K562 (cell line): ENCODE results near the gene CLCN6. TPM values are rescaled to one million over a fixed set of nuclear protein-coding genes. Genes with fewer than 3 reads are reported as not detected.

Source experiments
- CBX3 ChIP-seq, 2 experiments: IDR thresholded peaks; 1 replicate in 1 of 2; 2 replicates in 1 of 2; pipeline ENCODE4 v1.6.1; 2012; ENCODE audit warnings: inconsistent platforms in 2 of 2, low read length in 2 of 2, borderline replicate concordance in 1 of 2, control low read depth in 1 of 2
- HLTF ChIP-seq: fragments of 450-650 bp; IDR thresholded peaks from 2 replicates; pipeline ENCODE4 v1.6.1; 2016
- NFIC ChIP-seq: fragments of 450-650 bp; IDR thresholded peaks from 2 replicates; pipeline ENCODE4 v1.6.1; 2017; ENCODE audit warnings: mild to moderate bottlenecking, inconsistent platforms
- NRF1 ChIP-seq, 2 experiments: fragments of 450-650 bp; IDR thresholded peaks in 1 of 2; conservative IDR thresholded peaks in 1 of 2; 2 replicates each; pipeline ENCODE4 v1.6.1; 2014; ENCODE audit warnings: mild to moderate bottlenecking in 2 of 2
- RAD21 ChIP-seq, 2 experiments: fragments of 250-450 bp in 1 of 2; fragments of 450-650 bp in 1 of 2; sonication (Bioruptor Pico) in 1 of 2; formaldehyde crosslinking in 1 of 2; IDR thresholded peaks in 1 of 2; conservative IDR thresholded peaks in 1 of 2; 2 replicates each; pipeline versions ENCODE4 v1.4.0 to v1.8.0; 2020 to 2022; ENCODE audit warnings: mild to moderate bottlenecking in 2 of 2, moderate library complexity in 1 of 2
- SIRT6 ChIP-seq: IDR thresholded peaks from one replicate; pipeline ENCODE4 v1.6.1; 2012; ENCODE audit warnings: low read depth, mild to moderate bottlenecking, control low read depth, inconsistent platforms, low read length, moderate library complexity
- SMARCA4 ChIP-seq: fragments of 450-650 bp; IDR thresholded peaks from 2 replicates; pipeline ENCODE4 v1.6.1; 2016
- SMARCA5 ChIP-seq: fragments of 450-650 bp; IDR thresholded peaks from 2 replicates; pipeline ENCODE4 v1.6.1; 2016
- STAT5A ChIP-seq: IDR thresholded peaks from 2 replicates; pipeline ENCODE4 v1.6.1; 2012; ENCODE audit warnings: low read length, inconsistent platforms, borderline replicate concordance
- polyA plus RNA-seq, 8 experiments: library from polyadenylated mRNA; depleted of rRNA in 4 of 8; stranded (reverse) in 5 of 8; unstranded in 3 of 8; fragments of >200 nt; fragmentation: Nextera tagmentation in 2 of 8; fragmentation: Illumina TruSeq in 1 of 8; extraction: Ambion mirVana in 2 of 8; extraction: Trizol in 1 of 8; gene quantifications; 2 replicates each; pipeline versions ENCODE4 v1.2.1 to v1.2.3, GENCODE V29; 2011 to 2014; ENCODE audit warnings: inconsistent platforms in 1 of 8, missing spikeins in 1 of 8
- total RNA-seq, 7 experiments: library from RNA; depleted of rRNA in 6 of 7; stranded (reverse); fragments of >200 nt in 6 of 7; fragmentation: Illumina TruSeq in 2 of 7; extraction: Trizol in 2 of 7; gene quantifications; 2 replicates each; pipeline versions ENCODE4 v1.2.1 to v1.2.3, GENCODE V29; 2011 to 2021; ENCODE audit warnings: low replicate concordance in 1 of 7
- TF ChIP-seq, protein P1 (sequence below): fragments of 450-650 bp; IDR thresholded peaks from 2 replicates; pipeline ENCODE4 v1.6.1; 2017; ENCODE audit warnings: antibody characterized with exemption, mild to moderate bottlenecking
- TF ChIP-seq, protein P2 (sequence below), 2 experiments: fragments of 450-650 bp; IDR thresholded peaks; 2 replicates each; pipeline ENCODE4 v1.6.1; 2016

Gene CLCN6
- total and polyA plus RNA-seq, 9 of the 15 experiments (the other 6 are each of a cell fraction or from before 2014, with no cell fraction given), result 2.0 to 21.8 (median 13.6) TPM

DNA sequence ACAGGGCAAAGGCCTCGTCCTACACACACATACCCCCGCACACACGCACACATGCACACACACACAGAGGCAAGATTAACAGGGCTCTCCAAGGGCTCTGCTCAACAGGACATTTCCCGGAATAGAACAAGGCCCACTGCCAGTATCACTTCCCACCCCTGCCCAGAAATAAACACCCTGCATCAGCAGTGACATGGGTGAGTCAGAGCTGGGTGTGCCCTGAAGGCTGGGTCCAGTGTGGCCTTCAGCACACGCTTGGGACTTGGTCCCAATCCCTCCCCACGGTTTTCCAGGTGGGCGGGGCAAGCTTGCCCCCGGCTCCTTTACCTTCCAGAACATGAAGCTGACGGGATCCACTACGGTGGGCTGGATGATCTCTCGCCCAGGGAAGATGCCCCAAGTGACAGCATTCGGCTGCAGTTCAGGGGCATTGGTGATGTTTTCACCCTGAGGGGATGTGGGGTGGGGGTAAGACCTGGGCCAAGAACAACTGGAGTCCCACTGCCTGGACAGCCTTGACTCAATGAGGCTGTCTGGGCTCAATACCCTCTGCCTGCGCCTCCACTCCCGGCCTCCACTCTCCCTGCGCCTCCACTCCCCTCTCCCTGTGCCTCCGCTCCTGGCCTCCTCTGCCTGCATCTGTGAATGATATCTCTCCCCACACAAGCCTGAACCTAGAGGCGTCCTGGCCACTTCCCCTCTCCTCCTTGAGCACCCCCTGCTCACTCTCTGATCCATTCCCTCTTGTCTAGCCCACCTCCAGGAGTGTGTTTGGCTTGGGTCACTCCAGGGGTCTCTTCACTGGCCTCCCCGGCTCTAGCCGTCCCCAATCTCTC, 14.9 kb upstream of the CLCN6 start (continued):
- TF ChIP-seq, protein P1, sequence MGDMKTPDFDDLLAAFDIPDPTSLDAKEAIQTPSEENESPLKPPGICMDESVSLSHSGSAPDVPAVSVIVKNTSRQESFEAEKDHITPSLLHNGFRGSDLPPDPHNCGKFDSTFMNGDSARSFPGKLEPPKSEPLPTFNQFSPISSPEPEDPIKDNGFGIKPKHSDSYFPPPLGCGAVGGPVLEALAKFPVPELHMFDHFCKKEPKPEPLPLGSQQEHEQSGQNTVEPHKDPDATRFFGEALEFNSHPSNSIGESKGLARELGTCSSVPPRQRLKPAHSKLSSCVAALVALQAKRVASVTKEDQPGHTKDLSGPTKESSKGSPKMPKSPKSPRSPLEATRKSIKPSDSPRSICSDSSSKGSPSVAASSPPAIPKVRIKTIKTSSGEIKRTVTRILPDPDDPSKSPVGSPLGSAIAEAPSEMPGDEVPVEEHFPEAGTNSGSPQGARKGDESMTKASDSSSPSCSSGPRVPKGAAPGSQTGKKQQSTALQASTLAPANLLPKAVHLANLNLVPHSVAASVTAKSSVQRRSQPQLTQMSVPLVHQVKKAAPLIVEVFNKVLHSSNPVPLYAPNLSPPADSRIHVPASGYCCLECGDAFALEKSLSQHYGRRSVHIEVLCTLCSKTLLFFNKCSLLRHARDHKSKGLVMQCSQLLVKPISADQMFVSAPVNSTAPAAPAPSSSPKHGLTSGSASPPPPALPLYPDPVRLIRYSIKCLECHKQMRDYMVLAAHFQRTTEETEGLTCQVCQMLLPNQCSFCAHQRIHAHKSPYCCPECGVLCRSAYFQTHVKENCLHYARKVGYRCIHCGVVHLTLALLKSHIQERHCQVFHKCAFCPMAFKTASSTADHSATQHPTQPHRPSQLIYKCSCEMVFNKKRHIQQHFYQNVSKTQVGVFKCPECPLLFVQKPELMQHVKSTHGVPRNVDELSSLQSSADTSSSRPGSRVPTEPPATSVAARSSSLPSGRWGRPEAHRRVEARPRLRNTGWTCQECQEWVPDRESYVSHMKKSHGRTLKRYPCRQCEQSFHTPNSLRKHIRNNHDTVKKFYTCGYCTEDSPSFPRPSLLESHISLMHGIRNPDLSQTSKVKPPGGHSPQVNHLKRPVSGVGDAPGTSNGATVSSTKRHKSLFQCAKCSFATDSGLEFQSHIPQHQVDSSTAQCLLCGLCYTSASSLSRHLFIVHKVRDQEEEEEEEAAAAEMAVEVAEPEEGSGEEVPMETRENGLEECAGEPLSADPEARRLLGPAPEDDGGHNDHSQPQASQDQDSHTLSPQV, result peak; percentile 96
- TF ChIP-seq NFIC (peak; percentile 57), RAD21 (CRISPR knock-in tag; conservative IDR thresholded peaks at IDR 0.05 in 1 of 2, IDR thresholded peaks at IDR 0.05 in 1 of 2) (peak in 1 of 2 experiments; percentile 17; a peak in 1 of 4 replicates), STAT5A (peak; percentile 47; the same call in 1 of the 2 replicates), NRF1 (conservative IDR thresholded peaks at IDR 0.05 in 1 of 2, IDR thresholded peaks at IDR 0.05 in 1 of 2) (peak; percentile 60 to 64; a peak in 2 of 4 replicates), SIRT6 (no peak), SMARCA4 (peak; percentile 72), SMARCA5 (peak; percentile 84; the same call in 1 of the 2 replicates), CBX3 (IDR thresholded peaks at IDR 0.05; ENCODE audit: borderline replicate concordance in 1 of 2, low read length in 2 of 2) (peak in 1 of 2 experiments; percentile 43; a peak in 1 of 3 replicates), HLTF (0 out of 2 replicates have a peak, but pooled peaks have one; percentile 21)
- TF ChIP-seq, protein P2, sequence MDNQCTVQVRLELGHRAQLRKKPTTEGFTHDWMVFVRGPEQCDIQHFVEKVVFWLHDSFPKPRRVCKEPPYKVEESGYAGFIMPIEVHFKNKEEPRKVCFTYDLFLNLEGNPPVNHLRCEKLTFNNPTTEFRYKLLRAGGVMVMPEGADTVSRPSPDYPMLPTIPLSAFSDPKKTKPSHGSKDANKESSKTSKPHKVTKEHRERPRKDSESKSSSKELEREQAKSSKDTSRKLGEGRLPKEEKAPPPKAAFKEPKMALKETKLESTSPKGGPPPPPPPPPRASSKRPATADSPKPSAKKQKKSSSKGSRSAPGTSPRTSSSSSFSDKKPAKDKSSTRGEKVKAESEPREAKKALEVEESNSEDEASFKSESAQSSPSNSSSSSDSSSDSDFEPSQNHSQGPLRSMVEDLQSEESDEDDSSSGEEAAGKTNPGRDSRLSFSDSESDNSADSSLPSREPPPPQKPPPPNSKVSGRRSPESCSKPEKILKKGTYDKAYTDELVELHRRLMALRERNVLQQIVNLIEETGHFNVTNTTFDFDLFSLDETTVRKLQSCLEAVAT (IDR thresholded peaks at IDR 0.05), result no peak
